Astrocyte (in vitro differentiated cells and primary cell): ENCODE measurements around the gene IPO13.

ENCODE experiments used
- EZH2 ChIP-seq: IDR thresholded peaks from 2 replicates; pipeline ENCODE4 v1.6.1; 2012; ENCODE audit warnings: mild to moderate bottlenecking, low read length, inconsistent platforms; ENCODE audit not compliant: insufficient read depth
- TF ChIP-seq, protein P1 (sequence below): IDR thresholded peaks from 2 replicates; pipeline ENCODE4 v1.5.1; 2011; ENCODE audit warnings: low read depth, mild to moderate bottlenecking, inconsistent platforms, low read length, moderate library complexity; ENCODE audit not compliant: insufficient read depth

DNA sequence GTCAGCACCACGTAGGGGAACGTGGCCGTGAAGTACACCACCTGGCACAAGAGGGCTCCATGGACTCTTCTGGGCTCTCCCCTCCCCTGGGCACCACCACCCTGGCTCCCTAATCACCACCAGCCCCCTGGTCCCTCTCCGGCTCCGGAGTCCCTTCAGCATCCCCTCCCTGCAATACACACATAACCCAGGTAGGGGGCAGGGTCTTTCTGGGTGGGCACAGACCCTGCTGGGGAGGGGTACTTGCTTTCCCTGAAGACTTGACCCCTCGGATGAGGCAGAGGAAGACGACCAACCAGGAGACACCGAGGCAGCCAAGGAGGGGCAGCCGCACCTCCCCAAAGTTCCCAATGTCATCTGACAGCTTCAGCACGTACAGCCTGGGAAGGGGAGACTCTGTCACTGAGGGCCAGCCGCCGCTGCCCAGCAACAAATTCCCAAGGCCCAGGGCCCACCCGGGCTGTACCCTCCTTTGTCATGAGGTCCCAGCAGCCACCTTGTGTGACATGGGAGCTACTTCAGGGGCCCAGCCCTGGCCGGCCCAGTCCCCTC is 55.9 kb downstream of the IPO13 start:
- TF ChIP-seq, protein P1, sequence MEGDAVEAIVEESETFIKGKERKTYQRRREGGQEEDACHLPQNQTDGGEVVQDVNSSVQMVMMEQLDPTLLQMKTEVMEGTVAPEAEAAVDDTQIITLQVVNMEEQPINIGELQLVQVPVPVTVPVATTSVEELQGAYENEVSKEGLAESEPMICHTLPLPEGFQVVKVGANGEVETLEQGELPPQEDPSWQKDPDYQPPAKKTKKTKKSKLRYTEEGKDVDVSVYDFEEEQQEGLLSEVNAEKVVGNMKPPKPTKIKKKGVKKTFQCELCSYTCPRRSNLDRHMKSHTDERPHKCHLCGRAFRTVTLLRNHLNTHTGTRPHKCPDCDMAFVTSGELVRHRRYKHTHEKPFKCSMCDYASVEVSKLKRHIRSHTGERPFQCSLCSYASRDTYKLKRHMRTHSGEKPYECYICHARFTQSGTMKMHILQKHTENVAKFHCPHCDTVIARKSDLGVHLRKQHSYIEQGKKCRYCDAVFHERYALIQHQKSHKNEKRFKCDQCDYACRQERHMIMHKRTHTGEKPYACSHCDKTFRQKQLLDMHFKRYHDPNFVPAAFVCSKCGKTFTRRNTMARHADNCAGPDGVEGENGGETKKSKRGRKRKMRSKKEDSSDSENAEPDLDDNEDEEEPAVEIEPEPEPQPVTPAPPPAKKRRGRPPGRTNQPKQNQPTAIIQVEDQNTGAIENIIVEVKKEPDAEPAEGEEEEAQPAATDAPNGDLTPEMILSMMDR, result no peak
- TF ChIP-seq EZH2, result no peak
